ENCODE data around the gene COL18A1. TPM values are rescaled to one million over a fixed set of nuclear protein-coding genes. Genes with fewer than 3 reads are reported as not detected.
A peak's percentile ranks its signal among the peaks of the same experiment; 100 is the strongest.

Gene COL18A1
- total RNA-seq, 1 experiment from 2014 or later: 170 TPM

DNA sequence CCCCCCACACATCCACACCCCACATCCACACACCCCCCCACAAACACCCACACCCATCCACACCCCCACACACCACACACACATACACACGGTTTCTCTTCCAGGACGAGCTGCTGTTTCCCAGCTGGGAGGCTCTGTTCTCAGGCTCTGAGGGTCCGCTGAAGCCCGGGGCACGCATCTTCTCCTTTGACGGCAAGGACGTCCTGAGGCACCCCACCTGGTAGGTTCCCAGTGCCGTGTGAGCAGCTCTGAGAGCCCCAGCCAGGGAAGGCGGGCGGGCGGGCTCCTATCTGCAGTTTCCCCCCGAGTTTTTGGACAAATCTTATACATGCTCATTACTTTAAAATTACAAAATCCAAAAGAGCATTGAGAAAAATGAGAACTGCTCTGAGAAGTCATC is 106.0 kb downstream of the COL18A1 start:
- no TSS peak for BruUV-seq (replicated peaks)
- Mint-ChIP-seq H3K4me1 (ENCODE audit: low read depth, unreplicated experiment) (peaks cover 11% of the 10 kb centered on the region), H3K4me3 (ENCODE audit: unreplicated experiment) (no peak overlapping the region), H3K27ac (ENCODE audit: unreplicated experiment) (peak overlapping the region; percentile 70), H3K9me3 (ENCODE audit: unreplicated experiment) (no peaks in the 10 kb centered on the region), H3K36me3 (ENCODE audit: insufficient read depth, unreplicated experiment) (peaks cover 96% of the 10 kb centered on the region), H3K27me3 (ENCODE audit: insufficient read depth, unreplicated experiment) (no peaks in the 10 kb centered on the region)
- POLR2A ChIA-PET: no interaction called here
- H3K4me1 ChIP-seq: peaks cover 6% of the 10 kb centered on the region; the same call in 1 of the 2 replicates
- peak in 1 of 2 experiments; percentile 21 for DNase-seq
- H3K4me3 ChIP-seq (ENCODE audit: low read depth, low read length): no peak overlapping the region
- intact Hi-C loops (cut with micrococcal nuclease; ENCODE audit: unreplicated experiment): no loop called here
- no peaks in the 10 kb centered on the region for H3K9me3 ChIP-seq
- no peaks in the 10 kb centered on the region for H3K27me3 ChIP-seq (replicated peaks; ENCODE audit: control insufficient read depth, insufficient read depth, low read length)
- TF ChIP-seq, protein P1, sequence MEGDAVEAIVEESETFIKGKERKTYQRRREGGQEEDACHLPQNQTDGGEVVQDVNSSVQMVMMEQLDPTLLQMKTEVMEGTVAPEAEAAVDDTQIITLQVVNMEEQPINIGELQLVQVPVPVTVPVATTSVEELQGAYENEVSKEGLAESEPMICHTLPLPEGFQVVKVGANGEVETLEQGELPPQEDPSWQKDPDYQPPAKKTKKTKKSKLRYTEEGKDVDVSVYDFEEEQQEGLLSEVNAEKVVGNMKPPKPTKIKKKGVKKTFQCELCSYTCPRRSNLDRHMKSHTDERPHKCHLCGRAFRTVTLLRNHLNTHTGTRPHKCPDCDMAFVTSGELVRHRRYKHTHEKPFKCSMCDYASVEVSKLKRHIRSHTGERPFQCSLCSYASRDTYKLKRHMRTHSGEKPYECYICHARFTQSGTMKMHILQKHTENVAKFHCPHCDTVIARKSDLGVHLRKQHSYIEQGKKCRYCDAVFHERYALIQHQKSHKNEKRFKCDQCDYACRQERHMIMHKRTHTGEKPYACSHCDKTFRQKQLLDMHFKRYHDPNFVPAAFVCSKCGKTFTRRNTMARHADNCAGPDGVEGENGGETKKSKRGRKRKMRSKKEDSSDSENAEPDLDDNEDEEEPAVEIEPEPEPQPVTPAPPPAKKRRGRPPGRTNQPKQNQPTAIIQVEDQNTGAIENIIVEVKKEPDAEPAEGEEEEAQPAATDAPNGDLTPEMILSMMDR (IDR thresholded peaks at IDR 0.05; ENCODE audit: insufficient read depth in 1 of 2, low read depth in 1 of 2, low read length in 1 of 2, severe bottlenecking in 1 of 2, unreplicated experiment in 1 of 2): no peak
- CTCF ChIA-PET: no interaction called here
- no peaks in the 10 kb centered on the region; the same call in 1 of the 2 replicates for H3K36me3 ChIP-seq (ENCODE audit: control insufficient read depth, insufficient read depth, low read length)

DNA sequence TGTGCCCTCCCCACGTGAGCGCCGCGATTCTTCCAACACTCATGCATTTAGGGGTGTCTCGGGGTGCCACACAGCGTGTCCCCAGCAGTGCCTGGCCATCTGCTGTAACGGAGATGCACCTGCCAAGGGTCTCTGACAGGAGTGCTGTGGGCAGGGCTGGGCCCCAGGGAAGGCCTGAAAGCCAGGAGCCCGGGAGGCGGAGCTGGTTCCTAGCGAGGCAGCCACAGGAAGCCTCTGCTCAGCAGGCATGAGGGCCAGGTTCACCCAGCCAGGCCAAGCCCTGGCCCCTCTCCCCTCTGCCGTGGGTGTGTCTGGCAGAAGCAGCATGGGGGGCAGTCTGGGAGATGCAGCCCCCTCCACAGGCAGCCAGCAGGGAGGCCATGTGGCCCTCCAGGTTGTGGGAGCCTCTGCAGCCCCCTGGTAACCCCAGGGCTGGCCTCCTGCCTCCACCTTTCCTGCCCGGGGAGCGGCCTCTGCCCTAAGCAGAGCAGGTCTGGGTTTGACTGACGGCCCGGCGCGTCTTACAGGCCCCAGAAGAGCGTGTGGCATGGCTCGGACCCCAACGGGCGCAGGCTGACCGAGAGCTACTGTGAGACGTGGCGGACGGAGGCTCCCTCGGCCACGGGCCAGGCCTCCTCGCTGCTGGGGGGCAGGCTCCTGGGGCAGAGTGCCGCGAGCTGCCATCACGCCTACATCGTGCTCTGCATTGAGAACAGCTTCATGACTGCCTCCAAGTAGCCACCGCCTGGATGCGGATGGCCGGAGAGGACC is 106.9 kb downstream of the COL18A1 start:
- Histone ChIP-seq H3K36me3 (ENCODE audit: control insufficient read depth, insufficient read depth, low read length) (no peaks in the 10 kb centered on the region; the same call in 1 of the 2 replicates), H3K4me3 (ENCODE audit: low read depth, low read length) (no peak overlapping the region), H3K4me1 (peaks cover 6% of the 10 kb centered on the region; the same call in 1 of the 2 replicates), H3K27me3 (replicated peaks; ENCODE audit: control insufficient read depth, insufficient read depth, low read length) (no peaks in the 10 kb centered on the region), H3K9me3 (no peaks in the 10 kb centered on the region)
- no peaks in the 10 kb centered on the region for H3K27me3 Mint-ChIP-seq (ENCODE audit: insufficient read depth, unreplicated experiment)
- H3K36me3 Mint-ChIP-seq (ENCODE audit: insufficient read depth, unreplicated experiment): peaks cover 96% of the 10 kb centered on the region
- H3K4me3 Mint-ChIP-seq (ENCODE audit: unreplicated experiment): no peak overlapping the region
- intact Hi-C loops (cut with micrococcal nuclease; ENCODE audit: unreplicated experiment): no loop called here
- BruUV-seq (replicated peaks): no TSS peak
- H3K4me1 Mint-ChIP-seq (ENCODE audit: low read depth, unreplicated experiment): peaks cover 11% of the 10 kb centered on the region
- H3K9me3 Mint-ChIP-seq (ENCODE audit: unreplicated experiment): no peaks in the 10 kb centered on the region
- H3K27ac Mint-ChIP-seq (ENCODE audit: unreplicated experiment): peak overlapping the region; percentile 70
- TF ChIP-seq, protein P1 (IDR thresholded peaks at IDR 0.05; ENCODE audit: insufficient read depth in 1 of 2, low read depth in 1 of 2, low read length in 1 of 2, severe bottlenecking in 1 of 2, unreplicated experiment in 1 of 2): no peak
- peak; percentile 35 to 47 for DNase-seq
- POLR2A ChIA-PET: no interaction called here
- CTCF ChIA-PET: no interaction called here

DNA sequence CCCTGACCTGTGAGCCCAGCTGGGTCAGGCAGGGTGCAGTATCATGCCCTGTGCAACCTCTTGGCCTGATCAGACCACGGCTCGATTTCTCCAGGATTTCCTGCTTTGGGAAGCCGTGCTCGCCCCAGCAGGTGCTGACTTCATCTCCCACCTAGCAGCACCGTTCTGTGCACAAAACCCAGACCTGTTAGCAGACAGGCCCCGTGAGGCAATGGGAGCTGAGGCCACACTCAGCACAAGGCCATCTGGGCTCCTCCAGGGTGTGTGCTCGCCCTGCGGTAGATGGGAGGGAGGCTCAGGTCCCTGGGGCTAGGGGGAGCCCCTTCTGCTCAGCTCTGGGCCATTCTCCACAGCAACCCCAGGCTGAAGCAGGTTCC is 107.6 kb downstream of the COL18A1 start:
- BruUV-seq (replicated peaks): no TSS peak
- no peaks in the 10 kb centered on the region for H3K9me3 ChIP-seq
- no peaks in the 10 kb centered on the region for H3K27me3 ChIP-seq (replicated peaks; ENCODE audit: control insufficient read depth, insufficient read depth, low read length)
- TF ChIP-seq, protein P1 (IDR thresholded peaks at IDR 0.05; ENCODE audit: insufficient read depth in 1 of 2, low read depth in 1 of 2, low read length in 1 of 2, severe bottlenecking in 1 of 2, unreplicated experiment in 1 of 2): no peak
- no peak overlapping the region for H3K4me3 Mint-ChIP-seq (ENCODE audit: unreplicated experiment)
- DNase-seq: peak in 1 of 2 experiments; percentile 32
- peaks cover 6% of the 10 kb centered on the region; the same call in 1 of the 2 replicates for H3K4me1 ChIP-seq
- no peak overlapping the region for H3K27ac Mint-ChIP-seq (ENCODE audit: unreplicated experiment)
- no peaks in the 10 kb centered on the region; the same call in 1 of the 2 replicates for H3K36me3 ChIP-seq (ENCODE audit: control insufficient read depth, insufficient read depth, low read length)
- CTCF ChIA-PET: no interaction called here
- POLR2A ChIA-PET: no interaction called here
- no peak overlapping the region for H3K4me3 ChIP-seq (ENCODE audit: low read depth, low read length)
- H3K9me3 Mint-ChIP-seq (ENCODE audit: unreplicated experiment): peaks cover under 1% of the 10 kb centered on the region
- intact Hi-C loops (cut with micrococcal nuclease; ENCODE audit: unreplicated experiment): no loop called here
- H3K36me3 Mint-ChIP-seq (ENCODE audit: insufficient read depth, unreplicated experiment): peaks cover 99% of the 10 kb centered on the region
- no peaks in the 10 kb centered on the region for H3K27me3 Mint-ChIP-seq (ENCODE audit: insufficient read depth, unreplicated experiment)
- peaks cover 11% of the 10 kb centered on the region for H3K4me1 Mint-ChIP-seq (ENCODE audit: low read depth, unreplicated experiment)

Measured in Caco-2 (cell line).